Esophagus squamous epithelium (tissue), 4 donors: ENCODE measurements around the gene ZNF532.

Experiments used
- POLR2A ChIP-seq, 4 donors: fragments of 450-650 bp; IDR thresholded peaks; one replicate each; pipeline ENCODE4 v1.6.1; 2017; ENCODE audit warnings: antibody characterized with exemption in 4 of 4, mild to moderate bottlenecking in 4 of 4, moderate library complexity in 3 of 4
- TF ChIP-seq, protein P1 (sequence below), 6 experiments: fragments of 450-650 bp in 4 of 6; fragments of 200-600 bp in 2 of 6; sonication (generic) in 2 of 6; IDR thresholded peaks; one replicate each; pipeline ENCODE4 v1.5.1; 2016 to 2019; ENCODE audit warnings: antibody characterized with exemption in 6 of 6, mild to moderate bottlenecking in 4 of 6, moderate library complexity in 4 of 6

DNA sequence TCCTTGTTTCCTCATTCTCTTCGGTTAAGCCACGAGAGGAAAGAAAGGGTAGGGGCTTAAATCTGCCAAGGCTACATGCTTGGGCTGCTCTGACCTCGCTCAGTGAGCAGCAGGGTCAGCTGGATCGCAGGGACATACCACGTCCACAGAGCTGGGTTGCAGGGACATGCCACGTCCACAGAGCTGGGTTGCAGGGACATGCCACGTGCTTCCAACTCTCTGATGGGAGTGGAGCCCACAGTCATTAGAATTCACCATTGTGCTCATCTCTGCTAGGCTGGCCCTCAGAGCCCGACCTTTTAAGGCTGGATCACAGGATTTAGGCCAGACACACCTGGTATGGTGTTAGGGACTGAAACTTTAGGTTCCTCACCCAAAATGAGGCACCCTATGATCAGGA lies 167.6 kb downstream of the ZNF532 start:
- TF ChIP-seq, protein P1, sequence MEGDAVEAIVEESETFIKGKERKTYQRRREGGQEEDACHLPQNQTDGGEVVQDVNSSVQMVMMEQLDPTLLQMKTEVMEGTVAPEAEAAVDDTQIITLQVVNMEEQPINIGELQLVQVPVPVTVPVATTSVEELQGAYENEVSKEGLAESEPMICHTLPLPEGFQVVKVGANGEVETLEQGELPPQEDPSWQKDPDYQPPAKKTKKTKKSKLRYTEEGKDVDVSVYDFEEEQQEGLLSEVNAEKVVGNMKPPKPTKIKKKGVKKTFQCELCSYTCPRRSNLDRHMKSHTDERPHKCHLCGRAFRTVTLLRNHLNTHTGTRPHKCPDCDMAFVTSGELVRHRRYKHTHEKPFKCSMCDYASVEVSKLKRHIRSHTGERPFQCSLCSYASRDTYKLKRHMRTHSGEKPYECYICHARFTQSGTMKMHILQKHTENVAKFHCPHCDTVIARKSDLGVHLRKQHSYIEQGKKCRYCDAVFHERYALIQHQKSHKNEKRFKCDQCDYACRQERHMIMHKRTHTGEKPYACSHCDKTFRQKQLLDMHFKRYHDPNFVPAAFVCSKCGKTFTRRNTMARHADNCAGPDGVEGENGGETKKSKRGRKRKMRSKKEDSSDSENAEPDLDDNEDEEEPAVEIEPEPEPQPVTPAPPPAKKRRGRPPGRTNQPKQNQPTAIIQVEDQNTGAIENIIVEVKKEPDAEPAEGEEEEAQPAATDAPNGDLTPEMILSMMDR (IDR thresholded peaks at IDR 0.05): no peak
- no peak for TF ChIP-seq POLR2A (IDR thresholded peaks at IDR 0.05)
